GM19023 (cell line): ENCODE results near the gene CRK.
"Not testable (repeated sequence)": the region's sequence is repeated elsewhere in the genome, so short reads cannot be mapped to it uniquely, and the experiment has no call there.

Experiments
- ATAC-seq: cut with Tn5 transposase; IDR thresholded peaks from one replicate; pipeline ENCODE4 v1.9.1; 2021; ENCODE audit warnings: mild to moderate bottlenecking, moderate library complexity; ENCODE audit not compliant: unreplicated experiment

CRK gene

DNA sequence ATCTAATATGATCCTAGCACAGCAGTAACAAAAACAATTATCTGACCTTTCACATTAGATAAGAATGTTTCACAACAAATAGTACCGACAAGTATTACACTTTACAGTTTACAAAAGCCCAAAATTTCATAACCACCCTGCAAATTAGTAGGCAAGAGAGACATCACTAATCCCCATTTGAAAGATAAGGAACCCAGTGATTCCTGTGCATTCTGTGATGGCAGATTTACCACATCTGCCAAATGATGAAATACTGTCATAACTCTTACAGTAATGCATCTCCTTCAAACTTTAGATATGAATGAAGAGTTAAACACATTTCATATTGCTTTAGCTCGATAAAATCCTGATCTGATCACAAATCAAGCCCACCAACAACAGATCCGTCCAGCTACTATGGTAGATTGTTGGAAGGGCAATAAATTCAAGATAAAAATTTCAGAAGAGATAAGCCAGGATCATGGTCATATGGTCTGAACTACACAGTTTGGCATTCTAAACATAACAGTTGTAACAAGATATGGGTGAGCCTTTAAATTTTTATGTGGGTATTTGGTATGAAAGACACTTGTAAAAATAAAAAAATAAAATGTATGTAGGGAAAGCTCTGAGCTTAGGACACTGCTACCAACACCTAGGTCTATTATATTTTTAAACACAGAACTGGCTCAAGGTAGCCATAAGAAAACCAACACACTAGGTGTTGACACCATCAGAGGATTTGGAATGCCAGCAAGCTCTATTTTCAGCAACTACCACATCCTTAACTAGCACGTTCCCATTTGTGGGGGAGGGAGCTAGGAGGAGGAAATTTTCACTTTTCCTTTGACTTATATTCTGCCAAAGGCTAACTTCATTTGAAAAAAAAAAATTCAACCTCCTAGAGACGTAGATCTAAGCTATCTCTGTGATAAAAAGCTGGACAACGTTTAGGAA, 65.3 kb downstream of the CRK start:
- ATAC-seq = no peak

DNA sequence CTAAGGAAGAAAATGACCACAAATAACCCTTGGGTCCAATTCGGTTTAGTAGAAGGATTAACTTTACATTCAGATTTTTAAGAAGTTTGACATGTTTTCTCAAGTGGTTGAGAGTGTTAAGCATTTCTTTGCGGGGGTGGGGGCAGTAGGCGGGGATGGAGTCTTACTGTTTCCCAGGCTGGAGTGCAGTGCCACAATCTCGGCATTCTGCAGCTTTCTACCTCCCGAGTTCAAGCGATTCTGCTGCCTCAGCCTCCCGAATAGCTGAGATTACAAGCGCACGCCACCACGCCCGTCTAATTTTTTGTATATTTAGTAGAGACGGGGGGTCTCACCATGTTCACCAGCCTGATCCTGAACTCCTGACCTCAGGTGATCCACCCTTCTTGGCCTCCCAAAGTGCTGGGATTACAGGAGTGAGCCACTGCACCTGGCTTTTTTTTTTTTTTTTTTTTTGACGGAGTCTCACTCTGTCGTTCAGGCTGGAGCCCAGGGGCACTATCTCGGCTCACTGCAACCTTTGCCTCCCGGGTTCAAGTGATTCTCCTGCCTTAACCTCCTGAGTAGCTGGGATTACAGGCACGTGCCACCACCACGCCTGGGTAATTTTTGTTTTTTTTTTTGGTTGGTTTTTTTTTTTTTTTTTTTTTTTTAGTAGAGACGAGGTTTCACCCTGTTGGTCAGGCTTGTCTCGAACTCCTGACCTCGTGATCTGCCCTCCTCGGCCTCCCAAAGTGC, 68.4 kb downstream of the CRK start:
- not testable (repeated sequence) for ATAC-seq

DNA sequence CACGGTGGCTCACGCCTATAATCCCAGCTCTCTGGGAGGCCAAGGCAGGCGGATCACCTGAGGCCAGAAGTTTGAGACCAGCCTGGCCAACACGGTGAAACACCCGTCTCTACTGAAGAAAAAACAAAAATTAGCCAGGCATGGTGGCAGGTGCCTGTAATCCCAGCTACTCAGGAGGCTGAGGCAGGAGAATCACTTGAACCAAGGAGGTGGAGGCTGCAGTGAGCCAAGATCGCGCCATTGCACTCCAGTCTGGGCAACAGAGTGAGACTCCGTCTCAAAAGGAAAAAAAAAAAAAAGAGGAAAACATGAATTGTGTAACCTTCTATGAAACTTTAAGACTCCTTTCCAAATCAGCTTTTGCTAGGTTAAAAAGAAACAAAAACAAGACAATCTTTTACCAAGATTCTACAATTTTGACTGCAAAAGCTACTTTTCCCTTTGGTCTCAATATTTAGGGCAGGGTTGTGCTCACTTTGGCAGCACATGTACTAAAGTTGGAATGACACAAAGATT, 69.3 kb downstream of the CRK start:
- ATAC-seq = not testable (repeated sequence)

DNA sequence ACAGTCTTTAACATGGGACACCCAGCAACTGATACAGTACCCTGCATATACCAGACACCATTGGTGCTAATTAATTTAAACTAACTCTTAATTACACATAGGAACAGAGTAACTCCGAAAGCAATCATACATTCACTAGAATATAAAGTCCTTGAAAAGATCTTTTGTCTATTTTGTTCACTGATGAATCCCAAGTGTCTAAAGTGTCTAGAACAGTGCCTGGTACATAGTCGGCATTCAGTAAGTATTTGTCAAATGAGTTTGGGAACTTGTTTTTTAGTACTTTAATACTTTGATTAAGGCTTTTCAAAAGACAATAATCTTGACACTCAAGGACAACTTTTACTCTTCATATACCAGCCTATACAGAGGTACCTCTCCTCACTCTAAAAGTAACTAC, 69.8 kb downstream of the CRK start:
- no peak for ATAC-seq

DNA sequence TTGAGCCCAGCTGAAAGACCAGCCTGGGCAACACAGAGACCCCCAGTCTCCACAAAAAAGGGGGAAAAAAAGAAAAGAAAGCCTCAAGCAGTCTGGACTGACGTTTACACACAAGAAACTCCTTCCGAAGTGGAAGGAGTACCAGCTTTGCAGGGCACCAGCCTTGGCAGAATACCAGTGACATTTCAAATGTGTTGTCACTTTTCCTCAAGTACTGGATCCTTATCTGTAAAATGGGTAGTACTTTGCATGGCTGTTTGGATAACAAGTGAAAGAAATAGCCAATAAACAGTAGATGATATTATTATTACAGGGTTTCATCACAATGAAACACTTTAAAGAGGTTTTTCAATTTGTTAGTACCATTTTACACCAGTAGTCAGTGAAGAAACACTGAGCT, 70.2 kb downstream of the CRK start:
- no peak for ATAC-seq

DNA sequence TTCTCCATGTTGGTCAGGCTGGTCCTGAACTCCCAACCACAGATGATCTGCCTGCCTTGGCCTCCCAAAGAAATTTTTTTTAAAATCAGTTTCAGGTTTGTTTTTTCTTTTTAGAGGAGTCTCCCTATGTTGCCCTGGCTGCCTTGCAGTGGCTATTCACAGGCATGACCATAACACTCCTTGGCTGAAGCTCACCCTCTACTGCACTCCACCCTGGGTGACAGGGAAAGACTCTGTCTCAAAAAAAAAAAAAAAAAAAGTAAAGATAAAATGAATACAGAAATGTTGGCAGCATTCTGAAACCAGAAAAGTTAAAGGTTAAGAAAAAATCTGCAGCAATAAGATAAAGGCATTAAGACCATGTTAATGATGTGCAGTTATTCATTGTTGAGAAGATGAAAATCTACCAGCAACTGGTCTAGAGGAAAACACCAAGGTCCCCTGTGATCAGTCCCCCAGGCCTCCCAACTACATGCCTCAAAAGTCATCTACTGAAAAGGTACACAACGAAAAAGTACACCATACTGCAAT, 71.1 kb downstream of the CRK start:
- no peak for ATAC-seq

DNA sequence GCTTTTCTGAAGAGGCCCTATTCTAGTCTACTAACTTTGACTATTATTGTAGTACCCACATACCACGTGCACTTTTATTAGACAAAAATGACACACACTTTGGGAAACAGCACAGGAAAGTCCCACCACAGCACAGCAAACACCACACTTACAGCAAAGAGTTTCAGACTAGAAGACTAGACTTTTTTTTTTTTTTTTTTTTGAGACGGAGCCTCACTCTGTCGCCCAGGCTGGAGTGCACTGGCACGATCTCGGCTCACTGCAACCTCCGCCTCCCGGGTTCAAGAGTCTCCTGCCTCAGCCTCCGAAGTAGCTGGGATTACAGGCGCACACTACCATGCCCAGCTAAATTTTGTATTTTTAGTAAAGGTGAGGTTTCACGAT, 76.1 kb downstream of the CRK start:
- ATAC-seq = no peak

DNA sequence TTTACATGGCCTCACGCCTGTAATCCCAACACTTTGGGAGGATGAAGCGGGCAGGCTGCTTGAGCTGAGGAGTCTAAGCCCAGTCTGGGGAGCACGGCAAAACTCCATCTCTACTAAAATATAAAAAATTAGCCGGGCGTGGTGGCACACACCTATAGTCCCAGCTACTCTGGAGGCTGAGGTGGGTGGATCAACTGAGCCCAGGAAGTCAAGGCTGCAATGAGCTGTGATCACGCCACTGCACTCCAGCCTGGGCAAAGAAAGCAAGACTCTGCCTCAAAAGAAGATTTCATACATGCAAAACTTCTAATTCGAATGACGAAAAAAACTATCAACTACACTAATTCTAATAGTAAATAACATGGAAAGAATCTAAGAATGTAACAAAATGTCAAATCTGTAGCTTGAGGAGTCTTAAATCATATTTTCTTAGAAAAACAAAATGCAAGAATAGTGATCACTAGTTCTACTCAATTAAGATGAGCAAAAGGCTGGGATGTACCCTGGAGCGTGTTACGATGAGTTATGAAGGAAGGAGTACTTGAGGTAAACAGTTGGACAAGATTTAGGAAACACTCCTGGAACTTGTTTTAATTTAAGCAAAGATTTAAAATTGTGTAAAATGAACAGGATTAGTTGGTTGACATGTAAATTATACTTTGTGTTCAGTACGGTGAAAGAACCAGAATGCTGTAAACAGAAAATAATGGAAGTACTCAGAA, 76.7 kb downstream of the CRK start:
- ATAC-seq = no peak

DNA sequence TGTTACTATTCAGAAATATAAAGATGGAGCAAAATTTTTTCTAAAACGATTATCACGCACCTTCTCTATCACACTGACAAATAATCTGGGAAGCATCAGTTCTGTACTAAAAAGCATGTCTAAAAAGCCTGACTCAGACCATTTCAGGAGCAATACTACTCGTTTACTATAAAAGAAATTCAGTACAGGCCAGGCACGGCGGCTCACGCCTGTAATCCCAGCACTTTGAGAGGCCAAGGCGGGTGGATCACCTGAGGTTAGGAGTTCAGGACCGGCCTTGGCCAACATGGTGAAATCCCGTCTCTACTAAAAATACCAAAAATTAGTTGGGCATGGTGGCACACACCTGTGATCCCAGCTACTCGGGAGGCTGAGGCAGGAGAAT, 77.6 kb downstream of the CRK start:
- ATAC-seq = not testable (repeated sequence)

DNA sequence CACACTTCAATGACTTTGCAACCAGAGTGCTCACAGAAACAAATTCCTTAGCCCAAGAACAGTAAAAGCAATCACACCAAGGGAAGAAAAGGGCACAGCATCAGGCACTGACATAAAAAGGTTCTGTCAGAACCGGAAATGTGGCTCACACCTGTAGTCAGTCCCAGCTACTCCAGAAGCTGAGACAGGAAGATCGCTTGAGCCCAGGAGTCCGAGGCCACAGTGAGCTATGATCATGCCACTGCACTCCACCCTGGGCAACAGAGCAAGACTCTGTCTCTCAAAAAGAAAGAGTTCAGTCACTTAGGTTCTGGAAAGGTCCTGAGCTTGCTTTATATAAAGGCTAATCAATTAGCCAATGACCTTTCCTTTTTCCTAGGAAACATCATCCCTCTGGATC, 78.7 kb downstream of the CRK start:
- ATAC-seq = no peak

DNA sequence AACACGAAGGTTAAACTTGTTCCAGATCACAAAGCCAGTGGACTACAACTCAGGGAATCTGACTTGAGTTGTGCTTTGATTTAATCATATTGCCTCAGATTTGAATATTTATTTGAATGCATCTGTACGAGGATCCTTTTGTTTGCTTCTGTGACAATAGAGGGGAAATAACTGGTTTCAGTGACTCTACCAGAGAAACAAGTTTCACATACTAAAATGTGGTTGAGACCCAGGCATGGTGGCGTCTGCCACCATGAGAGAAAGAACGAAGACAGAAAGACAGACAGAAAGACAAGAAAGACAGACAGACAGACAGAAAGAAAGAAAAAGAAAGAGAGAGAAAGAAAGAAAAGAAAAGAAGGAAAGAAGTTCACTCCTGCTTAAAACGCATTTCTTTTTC, 80.0 kb downstream of the CRK start:
- no peak for ATAC-seq

DNA sequence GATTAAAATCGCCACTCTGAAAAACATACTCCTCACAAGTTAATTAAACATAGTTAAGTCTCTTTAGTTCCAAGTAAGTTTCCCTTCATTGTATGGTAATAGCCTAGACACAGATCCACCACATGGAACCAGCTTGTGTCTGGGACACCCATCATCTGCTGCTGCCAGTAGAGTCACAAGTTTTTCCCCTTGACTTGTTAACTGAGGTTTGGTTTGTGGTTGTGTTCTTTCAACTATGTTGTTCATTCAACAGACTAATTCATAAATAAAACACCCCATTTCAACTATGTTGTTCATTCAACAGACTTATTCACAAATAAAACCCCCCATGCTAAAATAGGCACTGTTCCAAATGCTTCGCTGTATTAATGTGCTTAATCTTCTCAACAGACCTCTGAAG, 80.4 kb downstream of the CRK start:
- ATAC-seq = no peak

DNA sequence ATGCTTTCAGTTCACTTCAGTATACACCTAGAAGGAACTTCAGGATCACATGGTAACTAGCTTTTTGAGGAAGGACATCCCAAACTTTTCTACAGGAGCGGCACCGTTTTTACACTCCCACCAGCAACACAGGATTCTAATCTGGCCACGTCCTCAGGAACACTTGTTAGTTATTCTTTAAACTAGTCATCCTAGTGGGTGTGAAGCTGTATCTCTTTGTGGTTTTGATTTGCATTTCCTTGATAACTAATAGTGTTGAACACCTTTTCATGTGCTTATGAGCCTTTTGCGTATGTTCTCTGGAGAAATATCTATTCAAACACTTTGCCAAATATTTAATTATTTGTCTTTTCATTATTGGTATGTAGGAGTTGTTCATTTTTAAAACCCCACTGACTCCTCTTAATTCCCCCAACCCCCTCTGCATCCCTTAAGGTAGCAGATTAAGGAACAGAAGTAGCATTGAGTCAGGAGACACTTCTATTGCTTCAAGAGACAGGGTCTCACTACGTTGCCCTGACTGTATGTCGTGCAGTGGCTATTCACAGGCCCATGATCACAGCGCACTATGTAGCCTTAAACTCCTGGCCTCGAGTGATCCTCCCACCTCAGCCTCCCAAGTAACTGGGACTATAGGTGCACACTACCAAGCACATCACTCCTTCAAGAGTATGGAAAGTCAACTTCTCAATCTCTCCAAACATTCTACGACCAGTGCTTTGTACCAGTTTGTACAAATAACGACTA, 81.4 kb downstream of the CRK start:
- no peak for ATAC-seq

DNA sequence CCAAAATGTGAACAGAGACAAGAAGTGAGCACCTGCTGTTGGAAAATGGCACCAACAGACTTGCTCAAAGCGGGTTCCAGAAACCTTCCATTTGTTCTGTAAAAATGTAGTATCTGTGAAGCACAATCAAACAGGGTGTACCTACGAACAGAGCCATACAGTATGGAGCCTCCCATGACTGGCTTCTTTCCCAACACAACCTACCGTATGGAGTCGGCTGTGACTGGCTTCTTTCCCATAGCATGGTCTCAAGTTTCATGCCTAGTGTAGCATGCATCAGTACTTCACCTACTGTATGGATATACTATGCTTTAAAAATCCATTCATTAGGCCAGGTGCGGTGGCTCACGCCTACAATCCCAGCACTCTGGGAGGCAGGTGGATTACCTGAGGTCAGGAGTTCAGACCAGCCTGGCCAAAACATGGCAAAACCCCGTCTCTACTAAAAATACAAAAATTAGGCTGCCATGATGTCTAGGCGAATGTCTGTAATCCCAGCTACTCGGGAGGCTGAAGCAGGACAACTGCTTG, 82.3 kb downstream of the CRK start:
- ATAC-seq = no peak

DNA sequence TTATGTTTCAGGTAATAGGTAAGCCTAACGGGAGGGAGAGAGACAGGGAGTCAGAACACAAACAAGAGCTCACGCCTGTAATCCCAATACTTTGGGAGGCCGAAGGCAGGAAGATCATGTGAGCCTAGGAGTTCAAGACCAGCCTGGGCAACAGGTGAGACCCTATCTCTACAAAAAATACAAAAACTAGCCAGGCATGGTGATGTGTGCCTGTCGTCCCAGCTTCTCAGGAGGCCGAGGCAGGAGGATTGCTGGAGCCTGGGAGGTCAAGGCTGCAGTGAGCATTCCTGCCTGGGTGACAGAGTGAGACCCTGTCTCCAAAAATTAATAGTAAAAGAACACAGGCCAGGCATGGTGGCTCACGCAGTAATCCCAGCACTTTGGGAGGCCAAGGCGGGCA, 83.4 kb downstream of the CRK start:
- ATAC-seq = no peak

DNA sequence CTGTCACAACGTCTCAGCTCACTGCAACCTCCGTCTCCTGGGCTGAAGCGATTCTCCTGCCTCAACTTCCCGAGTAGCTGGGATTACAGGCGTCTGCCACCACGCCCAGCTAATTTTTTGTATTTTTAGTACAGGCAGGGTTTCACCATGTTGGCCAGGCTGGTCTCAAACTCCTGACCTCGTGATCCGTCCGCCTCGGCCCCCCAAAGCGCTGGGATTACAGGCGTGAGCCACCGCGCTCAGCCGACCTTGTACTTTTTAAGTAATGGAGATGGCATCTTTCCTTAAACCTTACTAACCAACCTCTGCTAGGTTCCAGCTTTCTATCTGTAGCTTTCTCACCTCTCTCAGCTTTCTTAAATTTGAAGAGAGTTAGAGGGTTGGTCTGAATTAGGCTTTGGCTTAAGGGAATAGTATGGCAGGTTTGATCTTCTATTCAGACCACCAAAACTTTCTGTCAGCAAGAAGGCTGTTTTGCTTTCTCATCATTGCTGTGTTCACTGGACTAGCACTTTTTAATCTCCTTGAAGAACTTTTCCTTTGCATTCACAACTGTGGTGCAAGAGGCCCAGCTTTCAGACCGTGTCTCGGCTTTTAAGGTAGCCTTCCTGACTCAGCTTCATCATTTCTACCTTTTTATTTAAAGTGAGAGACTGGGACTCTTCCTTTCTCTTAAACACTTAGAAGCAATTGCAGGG, 84.0 kb downstream of the CRK start:
- ATAC-seq = no peak
